ENCODE measurements around the gene CNIH4.
"Not testable (repeated sequence)": the region's sequence is repeated elsewhere in the genome, so short reads cannot be mapped to it uniquely, and the experiment has no call there.

The CNIH4 gene

DNA sequence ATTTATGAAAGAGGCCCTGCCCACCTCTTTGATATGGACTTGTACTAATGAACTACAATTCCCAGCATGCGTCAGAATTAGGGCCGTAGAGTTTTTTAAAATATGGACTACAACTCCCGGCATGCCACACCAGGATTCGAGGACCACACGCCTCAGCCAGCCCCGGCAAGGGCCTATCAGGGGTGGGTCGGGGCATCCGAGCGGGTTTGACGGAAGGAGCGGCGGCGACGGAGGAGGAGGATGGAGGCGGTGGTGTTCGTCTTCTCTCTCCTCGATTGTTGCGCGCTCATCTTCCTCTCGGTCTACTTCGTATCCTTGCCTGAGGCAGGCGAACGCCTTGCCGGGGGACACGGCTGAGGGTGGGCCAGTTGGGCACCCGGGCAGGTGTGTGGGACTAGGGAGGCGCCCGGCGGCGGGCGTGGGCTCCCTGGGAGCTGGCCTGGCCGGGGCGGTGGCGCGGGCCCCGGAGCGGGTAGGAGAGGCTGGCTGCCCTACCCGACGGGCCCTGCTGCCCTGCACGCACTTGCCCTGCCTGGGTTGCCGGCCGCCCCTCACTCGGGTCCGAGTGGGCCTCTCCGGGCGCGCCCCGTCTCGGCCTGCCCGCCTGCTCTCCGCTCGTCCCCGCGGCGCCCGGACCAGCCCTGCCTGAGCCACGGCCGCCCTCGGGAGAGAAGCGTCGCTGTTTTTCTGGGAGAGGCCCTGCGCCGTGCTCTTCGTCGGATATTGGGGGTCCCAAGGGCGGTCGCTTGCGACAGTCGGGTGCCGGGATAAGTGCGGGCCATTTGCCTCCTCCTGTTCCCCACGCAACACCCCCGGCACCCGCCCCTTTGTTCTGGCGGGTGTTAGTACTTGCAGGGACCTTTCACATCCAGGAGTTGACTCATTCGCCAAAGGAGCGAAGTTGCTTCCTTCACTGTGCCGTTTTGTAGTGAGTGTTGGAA is at the start of gene CNIH4:
TSS of gene CNIH4 (plus strand) at position 195 of the 941 bp plus-strand sequence. CDS start at position 241, 46 bp downstream.
- peak; percentile 96 for DNase-seq

DNA sequence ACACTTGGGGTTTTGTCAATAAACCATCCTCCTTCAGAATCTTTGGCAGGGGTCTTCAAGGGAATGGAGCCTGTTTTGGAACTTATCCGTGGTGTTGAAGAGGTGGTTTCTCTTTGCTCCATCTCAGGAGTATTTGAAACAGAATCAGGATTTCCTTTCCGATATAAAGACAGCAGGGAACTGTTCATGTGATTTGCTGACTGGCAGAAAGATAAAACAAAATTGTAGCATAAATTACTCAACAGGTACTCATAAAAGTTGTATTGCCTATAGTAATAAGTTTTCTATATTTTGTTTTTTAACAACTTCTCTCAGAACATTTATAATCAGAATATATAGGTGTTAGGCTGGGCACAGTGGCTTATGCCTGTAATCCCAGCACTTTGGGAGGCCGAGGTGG is 48.6 kb upstream of the CNIH4 start:
- no peak for DNase-seq

DNA sequence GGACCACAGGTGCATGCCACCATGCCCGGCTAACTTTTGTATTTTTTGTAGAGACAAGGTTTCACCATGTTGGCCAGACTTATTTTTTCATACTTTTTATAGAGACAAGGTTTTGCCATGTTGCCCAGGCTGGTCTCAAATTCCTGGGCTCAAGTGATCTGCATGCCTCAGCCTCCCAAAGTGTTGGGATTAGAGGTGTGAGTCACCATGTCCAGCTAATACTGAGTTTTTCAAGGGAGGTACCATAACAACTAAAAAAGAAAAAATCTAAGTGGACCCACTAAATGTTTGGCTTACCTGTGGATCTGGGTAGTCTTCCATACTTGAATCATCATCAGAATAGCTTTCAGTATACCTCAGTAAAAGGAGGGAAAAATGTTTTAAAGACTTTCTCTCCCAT is 45.2 kb upstream of the CNIH4 start:
- not testable (repeated sequence) for DNase-seq

DNA sequence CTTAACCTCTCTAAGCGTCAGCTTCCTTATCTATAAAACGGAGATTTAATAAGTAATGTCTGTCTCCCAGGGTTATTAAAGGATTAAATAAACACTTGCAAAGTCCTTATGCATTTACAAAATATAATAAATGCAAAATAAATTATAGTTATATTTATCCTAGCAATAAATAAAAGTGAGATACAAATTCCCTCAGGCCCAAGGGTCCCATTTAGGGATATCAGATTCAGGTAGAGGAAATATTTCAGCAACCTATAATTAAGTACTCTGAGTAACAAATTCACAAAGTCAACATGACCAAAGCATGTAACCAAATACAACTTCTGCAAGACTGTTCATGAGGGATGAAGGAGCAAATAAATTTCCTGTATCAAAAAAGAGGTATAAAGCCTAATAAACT is 44.7 kb upstream of the CNIH4 start:
- DNase-seq = no peak

DNA sequence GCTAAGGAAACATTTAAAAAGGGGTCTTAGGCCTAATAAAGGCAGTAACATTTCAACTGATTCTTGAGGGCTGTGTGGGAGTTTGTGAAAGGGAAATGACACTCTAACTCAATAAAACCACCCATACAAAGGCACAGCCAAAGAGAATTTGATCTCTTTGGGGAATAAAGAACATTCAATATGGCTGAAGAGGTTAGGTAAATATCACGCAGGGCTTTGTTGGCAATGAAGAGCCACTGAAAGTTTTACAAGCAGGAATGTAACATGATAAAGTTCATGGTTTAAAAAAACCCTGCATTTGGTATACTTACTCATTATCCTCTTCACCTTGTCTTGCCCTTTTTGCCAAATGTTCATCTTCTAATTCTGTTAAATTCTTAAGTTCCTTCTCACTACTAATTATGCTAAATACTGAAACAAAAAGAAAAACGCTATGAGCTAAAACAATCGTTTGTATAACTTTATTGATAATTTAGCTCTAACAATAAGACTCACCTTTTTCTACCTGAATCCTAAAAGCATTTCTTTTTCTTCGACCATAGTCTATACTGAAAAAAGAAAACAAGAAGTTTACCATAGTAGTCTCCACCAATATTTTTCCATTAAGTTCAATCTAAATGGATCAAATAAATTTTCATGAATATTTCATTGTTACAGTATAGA is 39.2 kb upstream of the CNIH4 start:
- DNase-seq = no peak

DNA sequence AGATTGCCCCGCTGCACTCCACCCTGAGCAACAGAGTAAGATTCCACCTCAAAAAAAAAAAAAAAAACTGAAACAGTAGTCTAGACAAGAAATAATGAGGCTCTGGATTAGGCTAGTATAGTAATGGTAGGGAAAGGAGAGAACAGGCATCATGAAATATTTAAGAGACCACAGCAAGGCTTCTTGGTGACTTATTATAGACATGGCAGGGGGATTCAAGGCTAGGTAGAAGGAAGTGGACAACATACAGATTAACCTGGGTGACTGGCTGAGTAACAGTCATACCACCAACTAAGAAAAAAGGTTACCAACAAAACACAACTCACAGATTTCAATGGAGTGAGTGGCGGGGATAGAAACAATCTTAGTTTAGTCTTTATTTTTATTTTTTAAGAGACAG is 35.0 kb upstream of the CNIH4 start:
- DNase-seq = no peak

DNA sequence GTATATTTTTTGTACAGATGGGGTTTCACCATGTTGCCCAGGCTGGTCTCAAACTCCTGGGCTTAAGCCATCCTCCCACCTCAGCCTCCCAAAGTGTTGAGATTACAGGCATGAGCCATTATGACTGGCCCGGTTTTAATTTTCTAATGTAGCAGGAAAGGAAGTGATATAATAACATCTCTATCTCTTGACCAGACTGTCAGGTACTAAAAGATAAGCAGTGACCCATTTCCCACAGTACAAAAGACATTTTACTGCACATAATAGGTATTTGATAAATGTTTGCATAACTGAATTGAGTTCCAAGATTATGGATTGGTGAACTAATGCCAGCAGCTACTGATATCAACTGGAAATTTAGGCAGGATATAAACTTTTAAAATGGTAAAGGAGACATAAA is 30.7 kb upstream of the CNIH4 start:
- no peak for DNase-seq

DNA sequence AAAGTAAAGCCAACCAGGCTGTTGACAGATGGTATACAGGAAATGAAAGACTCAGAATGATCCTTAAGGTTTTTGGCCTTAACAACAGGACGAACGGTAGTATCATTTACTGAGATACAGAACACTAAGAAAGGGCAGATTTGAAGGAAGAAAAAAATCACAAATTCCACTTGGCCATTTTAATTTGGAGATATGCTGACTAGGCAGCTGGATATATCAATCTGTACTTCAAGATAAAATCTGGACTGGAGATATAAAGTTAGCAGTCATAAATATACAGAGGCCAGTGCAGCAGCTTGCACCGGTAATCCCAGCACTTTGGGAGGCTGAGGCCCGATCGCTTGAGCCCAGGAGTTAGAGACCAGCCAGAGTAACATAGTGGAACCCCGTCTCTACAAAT is 28.0 kb upstream of the CNIH4 start:
- DNase-seq = no peak

DNA sequence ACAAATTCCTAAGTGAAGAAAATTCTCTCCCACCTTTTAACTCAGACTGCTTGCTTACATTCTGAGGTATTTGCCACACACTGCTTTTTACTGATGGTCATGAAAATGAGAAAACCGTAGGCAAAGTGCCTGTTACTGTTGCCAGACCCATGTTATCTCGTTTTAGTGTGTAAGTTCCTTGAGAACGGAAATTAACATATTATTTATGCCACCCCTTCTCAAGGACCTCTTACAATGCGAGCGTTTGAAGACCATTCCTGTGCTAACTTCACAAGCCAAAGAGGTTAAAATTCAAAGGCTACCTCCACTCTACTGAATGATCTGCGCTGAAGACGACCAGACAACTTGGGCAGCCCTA is 27.2 kb upstream of the CNIH4 start:
- no peak for DNase-seq

DNA sequence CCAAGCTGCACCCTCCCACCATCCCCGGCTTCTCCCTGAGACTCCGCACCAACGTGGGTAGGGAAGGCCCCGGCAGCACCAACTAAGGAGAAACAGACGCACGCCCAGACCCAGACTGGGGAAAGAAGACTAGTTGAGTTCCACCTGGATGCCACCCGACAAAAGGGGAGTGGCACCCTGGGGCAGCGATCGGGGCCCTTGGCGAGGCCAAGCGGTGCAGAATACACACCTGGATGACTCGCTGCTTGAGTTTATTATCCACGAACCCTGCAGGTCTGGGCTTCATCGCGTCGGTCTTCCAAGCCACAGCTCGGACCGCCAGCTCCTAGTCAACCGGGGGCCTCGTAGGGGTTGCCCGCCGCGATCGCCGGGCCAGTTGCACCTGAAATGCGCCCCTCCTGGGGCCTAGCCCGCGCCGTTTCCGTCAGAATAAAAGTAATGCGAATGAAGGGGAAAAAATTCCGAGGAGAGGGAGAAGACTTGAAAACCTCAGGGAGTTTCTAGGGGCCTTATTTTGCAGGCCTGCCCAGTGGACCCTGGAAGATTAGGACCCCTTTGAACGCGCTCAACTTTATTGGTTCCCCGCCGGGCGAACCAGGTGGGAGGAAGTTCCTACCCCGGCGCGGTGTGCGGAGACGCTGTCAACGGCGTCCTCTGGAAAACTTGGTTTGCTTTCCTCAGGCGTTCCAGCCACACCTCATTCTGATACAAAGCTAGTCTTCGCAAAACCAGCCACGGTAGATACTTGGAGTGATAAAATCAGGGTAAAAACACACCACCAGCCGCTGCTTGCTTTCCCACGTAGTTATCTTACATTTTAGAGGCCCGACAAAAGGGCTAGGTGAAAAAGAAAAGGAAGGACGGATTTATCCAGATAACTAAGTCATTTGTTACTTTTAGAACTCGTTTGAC is 26.6 kb upstream of the CNIH4 start, which contains the start of gene NVL:
TSS of gene NVL (minus strand) at position 331 of the 912 bp plus-strand sequence. CDS start at position 286, 45 bp downstream.
- peak; percentile 90 for DNase-seq

DNA sequence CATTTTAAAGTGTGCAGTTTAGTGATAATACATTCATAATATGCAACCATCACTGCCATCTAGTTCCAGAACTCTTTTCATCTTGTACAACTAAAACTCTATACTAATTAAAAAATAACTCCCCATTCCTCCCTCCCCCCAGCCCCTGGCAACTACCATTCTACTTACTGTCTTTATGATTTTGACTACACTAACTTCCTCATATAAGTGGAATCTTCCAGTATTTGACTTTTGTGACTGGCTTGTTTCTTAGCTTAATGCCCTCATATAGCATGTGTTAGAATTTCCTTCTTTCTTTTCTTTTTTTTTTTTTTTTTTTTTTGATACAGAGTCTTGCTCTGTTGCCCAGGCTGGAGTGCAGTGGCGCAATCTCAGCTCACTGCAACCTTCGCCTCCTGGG is 25.4 kb upstream of the CNIH4 start:
- DNase-seq = no peak

DNA sequence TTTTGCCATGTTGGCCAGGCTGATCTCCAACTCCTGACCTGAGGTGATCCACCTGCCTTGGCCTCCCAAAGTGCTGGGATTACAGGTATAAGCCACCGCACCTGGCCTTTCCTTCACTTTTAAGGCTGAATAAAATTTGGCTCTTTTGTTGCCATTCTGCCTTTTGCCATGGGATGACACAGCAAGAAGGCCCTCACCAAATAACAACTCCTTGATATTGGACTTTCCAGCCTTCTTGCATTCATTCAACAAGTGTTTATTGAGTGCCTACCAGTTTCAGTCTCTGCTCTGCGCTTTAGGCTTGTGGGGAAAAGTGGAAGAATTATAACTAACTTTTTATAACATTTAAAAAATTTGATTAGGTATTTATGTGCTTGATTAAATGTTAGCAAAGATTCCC is 24.9 kb upstream of the CNIH4 start:
- DNase-seq = no peak

DNA sequence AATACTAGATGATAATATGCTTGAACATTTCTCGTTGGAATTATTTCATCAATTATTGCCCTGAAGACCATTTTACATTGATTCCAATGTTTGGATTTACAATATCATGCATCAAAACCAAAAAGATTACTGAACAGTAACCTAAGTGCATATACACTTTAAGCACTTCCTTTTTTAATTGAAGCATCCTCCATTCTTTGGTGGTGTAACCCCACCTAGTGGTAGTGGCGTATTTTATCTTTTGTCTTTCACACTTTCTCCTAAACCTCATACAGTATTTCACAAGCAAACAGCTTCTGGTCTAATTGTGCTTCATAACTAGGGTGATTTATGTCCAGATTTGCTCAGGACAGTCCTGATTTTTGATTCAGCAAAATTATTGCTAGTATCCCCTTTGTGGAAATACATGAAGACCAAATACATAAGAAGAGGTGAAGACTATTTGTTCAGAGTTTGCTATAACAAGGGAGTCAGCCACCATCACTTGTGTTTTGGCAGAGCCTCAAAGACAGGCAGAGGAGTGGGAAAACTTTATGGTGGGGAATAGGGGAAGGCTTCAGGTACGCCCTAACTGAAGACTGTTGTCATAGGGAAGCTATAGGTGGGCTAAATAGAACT is 23.3 kb upstream of the CNIH4 start:
- DNase-seq = peak; percentile 70

DNA sequence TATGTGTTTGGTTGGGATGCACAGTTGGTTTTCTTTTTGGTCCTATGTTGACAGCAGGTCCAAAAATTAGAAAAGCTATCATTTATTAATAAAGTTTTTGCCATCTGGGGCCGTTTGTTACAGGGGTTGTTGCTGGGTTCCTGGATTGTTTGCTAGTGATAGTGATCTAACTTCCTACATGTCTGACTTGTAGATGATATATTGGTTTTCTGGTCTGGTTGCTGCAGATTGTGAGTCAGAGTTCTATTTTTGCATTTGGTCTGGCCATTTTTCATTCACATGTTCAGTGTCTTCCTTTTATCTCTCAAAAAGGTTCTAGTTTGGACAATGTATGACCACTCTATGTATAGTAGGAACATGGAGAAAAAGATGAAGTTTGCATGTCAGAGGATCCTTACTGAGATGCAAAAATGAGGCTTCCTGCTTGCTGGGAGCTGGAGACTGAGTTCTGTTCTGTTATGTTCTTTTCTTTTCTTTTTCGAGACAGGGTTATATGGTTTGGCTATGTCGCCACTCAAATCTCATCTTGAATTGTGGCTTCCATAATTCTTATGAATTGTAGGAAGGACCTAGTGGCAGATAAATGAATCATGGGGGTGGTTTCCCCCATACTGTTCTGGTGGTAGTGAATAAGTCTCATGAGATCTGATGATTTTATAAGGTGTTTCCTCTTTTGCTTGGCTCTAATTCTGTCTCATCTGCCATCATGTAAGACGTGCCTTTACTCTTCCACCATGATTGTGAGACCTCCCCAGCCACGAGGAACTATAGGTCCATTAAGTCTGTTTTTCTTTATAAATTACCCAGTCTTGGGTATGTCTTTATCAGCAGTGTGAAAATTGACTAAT is 22.5 kb upstream of the CNIH4 start:
- peak; percentile 45 for DNase-seq

DNA sequence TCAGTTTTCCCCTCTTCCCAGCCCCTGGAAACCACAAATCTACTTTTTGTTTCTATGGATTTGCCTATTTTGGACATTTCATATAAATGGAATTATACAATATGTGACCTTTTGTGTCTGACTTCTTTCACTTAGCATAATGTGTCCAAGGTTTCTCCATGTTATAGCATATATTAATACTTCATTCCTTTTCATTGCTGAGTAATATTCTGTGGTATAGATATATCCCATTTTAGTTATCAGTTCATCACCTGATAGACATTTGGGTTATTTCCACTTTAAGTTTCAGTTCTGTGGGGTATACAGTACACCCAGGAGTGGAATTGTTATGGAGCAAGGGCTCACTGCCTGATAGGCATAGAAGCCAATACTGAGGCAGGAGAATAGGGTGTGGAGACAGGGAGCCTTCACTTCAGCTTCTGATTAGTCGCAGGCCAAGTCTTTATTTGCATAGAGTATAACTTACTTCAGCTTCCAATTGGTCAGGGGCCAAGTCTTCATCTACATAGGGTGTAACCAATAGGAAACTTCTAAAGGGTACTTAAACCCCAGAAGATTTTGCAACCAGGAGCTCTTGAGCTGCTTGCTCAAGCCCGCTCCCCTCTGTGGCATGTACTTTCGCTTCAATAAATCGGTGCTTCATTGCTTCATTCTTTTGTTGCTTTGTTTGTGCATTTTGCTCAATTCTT is 18.4 kb upstream of the CNIH4 start:
- no peak for DNase-seq

DNA sequence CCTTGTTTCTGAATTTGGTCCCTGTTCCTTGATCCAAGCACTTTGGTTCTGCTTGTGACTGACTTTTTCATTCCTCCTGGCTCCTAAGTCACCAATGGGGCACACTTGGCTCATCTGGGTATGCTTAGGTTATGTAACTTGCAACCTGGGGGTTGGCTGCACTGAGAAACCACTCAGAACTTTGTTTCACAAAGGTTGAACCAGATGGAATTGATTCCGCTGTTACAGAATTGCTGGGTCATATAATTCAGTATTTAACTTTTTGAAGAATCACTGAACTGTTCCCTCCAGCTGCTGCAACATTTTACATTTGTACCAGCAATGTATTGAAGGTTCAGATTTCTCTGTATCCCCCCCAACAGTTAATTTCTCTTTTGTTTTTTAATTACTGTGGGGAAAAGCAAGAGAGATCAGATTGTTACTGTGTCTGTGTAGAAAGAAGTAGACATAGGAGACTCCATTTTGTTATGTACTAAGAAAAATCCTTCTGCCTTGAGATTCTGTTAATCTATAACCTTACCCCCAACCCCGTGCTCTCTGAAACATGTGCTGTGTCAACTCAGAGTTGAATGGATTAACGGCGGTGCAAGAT is 17.1 kb upstream of the CNIH4 start:
- DNase-seq = no peak

DNA sequence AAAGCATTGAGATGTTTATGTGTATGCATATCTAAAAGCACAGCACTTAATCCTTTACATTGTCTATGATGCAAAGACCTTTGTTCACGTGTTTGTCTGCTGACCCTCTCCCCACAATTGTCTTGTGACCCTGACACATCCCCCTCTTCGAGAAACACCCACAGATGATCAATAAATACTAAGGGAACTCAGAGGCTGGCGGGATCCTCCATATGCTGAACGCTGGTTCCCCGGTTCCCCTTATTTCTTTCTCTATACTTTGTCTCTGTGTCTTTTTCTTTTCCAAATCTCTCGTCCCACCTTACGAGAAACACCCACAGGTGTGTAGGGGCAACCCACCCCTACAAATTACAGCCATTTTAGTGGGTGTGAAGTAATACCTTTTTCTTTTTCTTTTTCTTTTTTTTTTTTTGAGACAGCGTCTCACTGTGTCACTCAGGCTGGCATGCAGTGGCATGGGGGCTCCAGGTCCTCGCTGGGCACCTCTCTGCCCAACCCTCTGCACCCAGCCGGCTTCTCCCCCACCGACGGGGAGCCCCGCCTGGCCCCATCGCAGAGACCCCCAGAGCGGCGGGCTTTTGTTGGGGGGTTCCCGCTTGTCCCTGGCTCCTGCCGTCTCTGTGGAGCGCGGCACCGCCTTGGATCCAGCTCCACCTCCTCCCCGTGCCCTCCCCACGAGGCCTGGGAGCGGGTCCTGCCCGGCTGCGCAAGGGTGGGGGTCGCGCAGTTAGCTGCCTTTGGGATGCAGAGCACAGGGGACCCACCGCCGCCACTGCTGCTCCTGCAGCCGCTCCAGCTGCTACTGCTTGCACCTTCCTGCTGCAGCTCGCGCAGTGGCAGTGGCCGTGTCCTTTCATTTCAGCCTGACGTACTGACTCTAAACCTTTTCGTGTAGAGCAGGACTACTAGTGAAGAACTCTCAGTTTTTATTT is 16.0 kb upstream of the CNIH4 start:
- peak; percentile 29 for DNase-seq

DNA sequence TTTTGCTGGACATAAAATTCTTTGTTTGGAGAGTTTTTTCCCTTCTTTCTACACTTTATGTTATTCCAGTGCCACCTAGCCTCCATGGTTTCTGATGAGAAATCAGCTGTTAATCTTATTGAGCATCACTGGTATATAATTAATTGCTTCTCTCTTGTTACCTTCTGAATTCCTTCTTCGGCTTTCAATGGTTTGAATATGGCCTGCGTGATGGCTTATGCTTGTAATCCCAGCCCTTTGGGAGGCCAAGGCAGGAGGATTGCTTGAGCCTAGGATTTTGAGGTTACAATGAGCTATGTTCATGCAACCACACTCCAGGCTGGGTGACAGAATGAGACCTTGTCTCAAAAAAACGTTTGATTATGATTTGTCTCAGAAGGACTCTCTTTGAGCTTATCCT is 13.0 kb upstream of the CNIH4 start:
- DNase-seq = no peak

DNA sequence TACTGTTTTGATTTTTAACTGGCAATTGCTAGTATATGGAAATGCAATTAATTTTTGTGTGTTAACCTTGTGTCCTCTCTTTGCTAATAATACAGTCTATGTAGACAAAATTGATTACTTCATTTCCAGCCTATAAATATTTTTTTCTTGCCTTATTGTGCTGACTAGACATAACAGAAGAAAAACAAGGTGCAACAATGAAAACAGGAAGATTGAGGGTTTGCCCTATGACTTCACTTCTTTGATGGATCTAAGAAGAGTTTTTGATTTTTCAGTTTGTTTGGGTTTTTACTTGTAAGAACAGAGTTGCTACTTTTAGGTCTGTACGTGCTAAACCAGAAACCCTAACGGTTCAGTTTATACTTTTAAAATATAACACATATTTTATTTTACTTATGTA is 8.5 kb upstream of the CNIH4 start:
- DNase-seq = no peak
